ENCODE results near the gene XIRP1. TPM values are rescaled to one million over a fixed set of nuclear protein-coding genes. Genes with fewer than 3 reads are reported as not detected.
"Not testable (repeated sequence)": the region's sequence is repeated elsewhere in the genome, so short reads cannot be mapped to it uniquely, and the experiment has no call there.

Gene XIRP1
- total RNA-seq, 4 donors from 2014 or later = 0.18 to 0.19 TPM; not detected in 2

DNA sequence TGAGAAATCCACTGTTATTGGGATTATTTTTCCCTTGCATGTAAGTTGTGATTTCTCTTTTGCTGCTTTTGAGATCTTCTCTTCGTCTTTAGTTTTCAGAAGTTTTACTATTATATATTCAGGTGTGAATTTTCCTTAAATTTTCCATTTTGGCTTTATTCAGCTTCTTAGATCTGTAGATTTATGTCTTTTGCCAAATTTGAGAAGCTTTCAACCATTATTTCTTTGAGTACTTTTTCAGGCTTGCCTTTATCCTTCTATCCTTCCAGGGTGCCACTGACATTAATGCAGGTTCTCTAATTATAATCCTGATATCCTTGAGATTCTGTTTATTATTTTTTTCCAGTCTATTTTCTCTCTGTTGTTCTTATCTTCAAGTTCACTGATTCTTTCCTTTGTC is 38.1 kb upstream of the XIRP1 start:
- peaks cover 0 to 6% (median 0%) of the 10 kb centered on the region in 3 donors for H3K4me1 ChIP-seq
- TF ChIP-seq, protein P1, sequence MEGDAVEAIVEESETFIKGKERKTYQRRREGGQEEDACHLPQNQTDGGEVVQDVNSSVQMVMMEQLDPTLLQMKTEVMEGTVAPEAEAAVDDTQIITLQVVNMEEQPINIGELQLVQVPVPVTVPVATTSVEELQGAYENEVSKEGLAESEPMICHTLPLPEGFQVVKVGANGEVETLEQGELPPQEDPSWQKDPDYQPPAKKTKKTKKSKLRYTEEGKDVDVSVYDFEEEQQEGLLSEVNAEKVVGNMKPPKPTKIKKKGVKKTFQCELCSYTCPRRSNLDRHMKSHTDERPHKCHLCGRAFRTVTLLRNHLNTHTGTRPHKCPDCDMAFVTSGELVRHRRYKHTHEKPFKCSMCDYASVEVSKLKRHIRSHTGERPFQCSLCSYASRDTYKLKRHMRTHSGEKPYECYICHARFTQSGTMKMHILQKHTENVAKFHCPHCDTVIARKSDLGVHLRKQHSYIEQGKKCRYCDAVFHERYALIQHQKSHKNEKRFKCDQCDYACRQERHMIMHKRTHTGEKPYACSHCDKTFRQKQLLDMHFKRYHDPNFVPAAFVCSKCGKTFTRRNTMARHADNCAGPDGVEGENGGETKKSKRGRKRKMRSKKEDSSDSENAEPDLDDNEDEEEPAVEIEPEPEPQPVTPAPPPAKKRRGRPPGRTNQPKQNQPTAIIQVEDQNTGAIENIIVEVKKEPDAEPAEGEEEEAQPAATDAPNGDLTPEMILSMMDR (IDR thresholded peaks at IDR 0.05) = no peak
- no peak for TF ChIP-seq POLR2A (IDR thresholded peaks at IDR 0.05)
- H3K27ac ChIP-seq = no peak overlapping the region
- no peak overlapping the region for H3K4me3 ChIP-seq
- 88 to 91% methylated on average over 1 of the region's 1 CpG for WGBS, 2 donors
- no peaks in the 10 kb centered on the region for H3K9me3 ChIP-seq
- DNase-seq = no peak
- H3K36me3 ChIP-seq = no peaks in the 10 kb centered on the region
- peaks cover 0 to 22% (median 0%) of the 10 kb centered on the region in 4 donors for H3K27me3 ChIP-seq
- intact Hi-C loops (cut with DNase I) = no loop called here

DNA sequence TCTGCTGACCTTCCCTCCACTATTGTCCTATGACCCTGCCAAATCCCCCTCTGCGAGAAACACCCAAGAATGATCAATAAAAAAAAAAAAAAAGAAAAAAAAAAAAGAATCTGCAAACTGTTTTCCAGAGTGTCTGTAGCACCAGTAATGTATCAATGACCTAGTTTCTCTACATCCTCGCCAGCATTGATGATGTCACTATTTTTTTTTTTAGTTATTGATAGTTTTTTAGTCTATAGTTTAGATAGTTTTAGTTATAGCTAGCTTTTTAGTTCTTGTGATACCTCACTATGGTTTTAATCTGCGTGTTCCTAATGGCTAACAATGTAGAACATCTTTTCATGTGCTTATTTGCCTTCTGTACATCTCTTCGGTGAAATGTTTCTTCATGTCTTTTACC is 36.1 kb upstream of the XIRP1 start:
- Histone ChIP-seq H3K4me3 (no peak overlapping the region), H3K9me3 (no peaks in the 10 kb centered on the region), H3K36me3 (no peaks in the 10 kb centered on the region), H3K27ac (no peak overlapping the region), H3K4me1 (no peaks in the 10 kb centered on the region), H3K27me3 (peaks cover 0 to 11% (median 0%) of the 10 kb centered on the region in 4 donors)
- DNase-seq = no peak
- TF ChIP-seq POLR2A (IDR thresholded peaks at IDR 0.05) = no peak
- TF ChIP-seq, protein P1 (IDR thresholded peaks at IDR 0.05) = no peak
- WGBS, 2 donors = 71 to 88% methylated on average over 3 to 4 of the region's 4 CpGs
- intact Hi-C loops (cut with DNase I) = no loop called here

DNA sequence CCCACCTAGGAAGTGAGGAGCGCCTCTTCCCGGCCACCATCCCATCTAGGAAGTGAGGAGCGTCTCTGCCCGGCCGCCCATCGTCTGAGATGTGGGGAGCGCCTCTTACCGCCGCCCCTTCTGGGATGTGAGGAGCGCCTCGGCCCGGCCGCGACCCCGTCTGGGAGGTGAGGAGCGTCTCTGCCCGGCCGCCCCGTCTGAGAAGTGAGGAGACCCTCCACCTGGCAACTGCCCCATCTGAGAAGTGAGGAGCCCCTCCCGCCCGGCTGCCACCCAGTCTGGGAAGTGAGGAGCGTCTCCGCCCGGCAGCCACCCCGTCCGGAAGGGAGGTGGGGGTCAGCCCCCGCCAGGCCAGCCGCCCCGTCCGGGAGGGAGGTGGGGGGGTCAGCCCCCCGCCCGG is 35.2 kb upstream of the XIRP1 start:
- DNase-seq; H3K4me1 ChIP-seq; H3K36me3 ChIP-seq; H3K27ac ChIP-seq; H3K9me3 ChIP-seq; intact Hi-C loops (cut with DNase I); H3K27me3 ChIP-seq; H3K4me3 ChIP-seq: not testable (repeated sequence)
- WGBS, 2 donors = no CpG with 5 or more reads among the region's 32 CpGs

DNA sequence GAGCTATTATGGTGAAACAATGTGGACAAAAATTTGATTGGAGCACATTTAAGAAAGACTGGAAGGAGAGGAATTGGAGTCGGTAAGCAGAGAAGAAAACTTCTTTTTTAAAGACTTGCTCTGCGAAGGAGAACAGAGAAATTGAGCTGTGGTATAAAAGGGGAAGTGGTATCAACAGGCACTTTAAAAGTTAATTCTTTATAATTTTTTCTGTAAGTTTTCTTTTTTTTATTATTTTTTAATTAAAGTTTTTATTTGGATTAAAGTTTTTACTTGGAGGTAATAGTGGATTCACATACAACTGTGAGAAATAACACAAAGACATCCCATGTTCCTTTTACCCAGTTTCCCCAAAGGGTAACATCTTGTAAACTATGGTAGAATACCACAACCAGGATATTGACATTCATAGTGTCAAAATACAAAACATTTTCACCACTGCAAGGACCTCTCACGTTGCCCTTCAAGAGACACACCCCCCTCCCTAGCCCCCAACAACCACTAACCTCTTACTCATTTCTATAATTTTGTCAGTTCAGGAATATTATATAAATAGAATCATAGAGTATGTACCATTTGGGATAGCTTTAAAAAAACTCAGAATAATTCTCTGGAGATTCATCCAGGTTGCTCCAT is 33.8 kb upstream of the XIRP1 start:
- H3K27ac ChIP-seq = no peak overlapping the region
- intact Hi-C loops (cut with DNase I) = no loop called here
- TF ChIP-seq, protein P1 (IDR thresholded peaks at IDR 0.05) = no peak
- TF ChIP-seq POLR2A (IDR thresholded peaks at IDR 0.05) = no peak
- WGBS, 2 donors = 47 to 50% methylated on average over 3 of the region's 3 CpGs
- H3K27me3 ChIP-seq = no peaks in the 10 kb centered on the region
- no peaks in the 10 kb centered on the region for H3K36me3 ChIP-seq
- no peaks in the 10 kb centered on the region for H3K9me3 ChIP-seq
- H3K4me1 ChIP-seq = no peaks in the 10 kb centered on the region
- no peak overlapping the region for H3K4me3 ChIP-seq
- DNase-seq = no peak

DNA sequence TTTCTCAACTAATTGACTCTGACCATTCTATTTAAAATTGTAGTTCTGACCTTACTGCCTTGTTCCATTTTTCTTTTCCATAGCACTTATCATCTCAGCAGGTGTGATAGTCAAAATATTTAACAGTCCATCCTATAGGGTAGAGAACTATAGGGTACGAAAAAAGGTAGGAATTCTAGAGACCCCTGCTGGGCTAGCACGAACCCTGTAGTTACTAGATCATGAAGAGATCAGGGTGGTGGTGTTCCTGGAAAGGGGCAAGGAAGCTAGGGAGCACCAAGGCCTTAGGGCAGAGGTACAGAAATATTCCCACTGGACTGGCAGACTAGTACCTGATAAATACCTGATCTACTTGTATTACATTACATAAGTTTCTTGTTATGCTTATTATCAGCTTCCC is 31.9 kb upstream of the XIRP1 start:
- Histone ChIP-seq H3K27ac (no peak overlapping the region), H3K36me3 (no peaks in the 10 kb centered on the region), H3K27me3 (no peaks in the 10 kb centered on the region), H3K4me3 (no peak overlapping the region), H3K4me1 (no peaks in the 10 kb centered on the region), H3K9me3 (no peaks in the 10 kb centered on the region)
- 60 to 86% methylated on average over 2 of the region's 2 CpGs for WGBS, 2 donors
- no peak for DNase-seq
- intact Hi-C loops (cut with DNase I) = no loop called here
- TF ChIP-seq, protein P1 (IDR thresholded peaks at IDR 0.05) = no peak
- TF ChIP-seq POLR2A (IDR thresholded peaks at IDR 0.05) = no peak

DNA sequence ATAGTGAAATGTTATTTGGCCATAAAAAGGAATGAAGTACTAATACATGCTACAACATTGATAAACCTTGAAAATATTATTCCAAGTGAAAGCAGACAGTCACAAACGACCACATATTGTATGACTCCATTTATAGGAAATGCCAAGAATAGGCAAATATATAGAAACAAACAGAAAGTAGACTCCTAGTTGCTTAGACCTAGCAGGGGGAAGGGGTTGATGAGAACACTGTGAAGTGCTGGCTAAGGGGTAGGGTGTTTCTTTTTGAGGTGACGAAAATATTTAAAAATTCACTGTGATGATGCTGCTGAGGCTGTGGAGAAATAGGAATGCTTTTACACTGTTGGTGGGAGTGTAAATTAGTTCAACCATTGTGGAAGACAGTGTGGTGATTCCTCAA is 30.5 kb upstream of the XIRP1 start:
- DNase-seq = no peak
- no peaks in the 10 kb centered on the region for H3K36me3 ChIP-seq
- no peak overlapping the region for H3K27ac ChIP-seq
- H3K9me3 ChIP-seq = no peaks in the 10 kb centered on the region
- H3K4me1 ChIP-seq = no peaks in the 10 kb centered on the region
- H3K4me3 ChIP-seq = no peak overlapping the region
- H3K27me3 ChIP-seq = no peaks in the 10 kb centered on the region
- 59 to 76% methylated on average over 2 of the region's 2 CpGs for WGBS, 2 donors
- intact Hi-C loops (cut with DNase I) = no loop called here
- TF ChIP-seq, protein P1 (IDR thresholded peaks at IDR 0.05) = no peak
- no peak for TF ChIP-seq POLR2A (IDR thresholded peaks at IDR 0.05)

Measured in esophagus squamous epithelium (tissue), 5 donors.